ENCODE measurements around the gene SORT1.

SORT1 gene

DNA sequence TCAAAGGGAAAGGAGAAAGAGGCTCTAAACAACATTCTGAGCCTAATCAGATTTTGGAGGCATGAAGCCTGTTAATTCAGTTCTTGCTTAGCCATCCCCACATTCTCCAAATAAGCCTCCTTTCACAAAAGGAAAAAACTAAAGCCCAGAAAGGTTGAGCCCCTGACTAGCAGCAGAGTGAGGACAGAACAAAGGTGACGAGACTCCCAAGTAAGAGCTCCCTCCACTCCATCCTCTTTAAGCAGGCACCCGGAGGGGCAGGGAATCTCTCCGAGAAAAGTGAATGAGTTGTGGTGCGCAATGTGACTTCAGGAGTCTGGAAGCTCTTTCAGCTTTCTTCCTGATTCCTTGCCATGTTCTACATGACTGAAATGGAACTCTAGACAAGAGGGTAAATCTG, 47.5 kb downstream of the SORT1 start:
- in situ Hi-C loops (cut with MboI; ENCODE audit: low pct_unique_long_range_greater_than_20kb, low sequenced_read_pairs, unreplicated experiment) = no loop called here
- TF ChIP-seq, protein P1, sequence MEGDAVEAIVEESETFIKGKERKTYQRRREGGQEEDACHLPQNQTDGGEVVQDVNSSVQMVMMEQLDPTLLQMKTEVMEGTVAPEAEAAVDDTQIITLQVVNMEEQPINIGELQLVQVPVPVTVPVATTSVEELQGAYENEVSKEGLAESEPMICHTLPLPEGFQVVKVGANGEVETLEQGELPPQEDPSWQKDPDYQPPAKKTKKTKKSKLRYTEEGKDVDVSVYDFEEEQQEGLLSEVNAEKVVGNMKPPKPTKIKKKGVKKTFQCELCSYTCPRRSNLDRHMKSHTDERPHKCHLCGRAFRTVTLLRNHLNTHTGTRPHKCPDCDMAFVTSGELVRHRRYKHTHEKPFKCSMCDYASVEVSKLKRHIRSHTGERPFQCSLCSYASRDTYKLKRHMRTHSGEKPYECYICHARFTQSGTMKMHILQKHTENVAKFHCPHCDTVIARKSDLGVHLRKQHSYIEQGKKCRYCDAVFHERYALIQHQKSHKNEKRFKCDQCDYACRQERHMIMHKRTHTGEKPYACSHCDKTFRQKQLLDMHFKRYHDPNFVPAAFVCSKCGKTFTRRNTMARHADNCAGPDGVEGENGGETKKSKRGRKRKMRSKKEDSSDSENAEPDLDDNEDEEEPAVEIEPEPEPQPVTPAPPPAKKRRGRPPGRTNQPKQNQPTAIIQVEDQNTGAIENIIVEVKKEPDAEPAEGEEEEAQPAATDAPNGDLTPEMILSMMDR (IDR thresholded peaks at IDR 0.05; ENCODE audit: extremely low read depth, insufficient read depth, missing control alignments) = no peak
- DNase-seq (ENCODE audit: low spot score) = no peak

GRCh38 chr1:109347511-109347910, 50.2 kb downstream of the SORT1 start:
- DNase-seq (ENCODE audit: low spot score) = no peak
- in situ Hi-C loops (cut with MboI; ENCODE audit: low pct_unique_long_range_greater_than_20kb, low sequenced_read_pairs, unreplicated experiment) = no loop called here
- TF ChIP-seq, protein P1 (IDR thresholded peaks at IDR 0.05; ENCODE audit: extremely low read depth, insufficient read depth, missing control alignments) = no peak

DNA sequence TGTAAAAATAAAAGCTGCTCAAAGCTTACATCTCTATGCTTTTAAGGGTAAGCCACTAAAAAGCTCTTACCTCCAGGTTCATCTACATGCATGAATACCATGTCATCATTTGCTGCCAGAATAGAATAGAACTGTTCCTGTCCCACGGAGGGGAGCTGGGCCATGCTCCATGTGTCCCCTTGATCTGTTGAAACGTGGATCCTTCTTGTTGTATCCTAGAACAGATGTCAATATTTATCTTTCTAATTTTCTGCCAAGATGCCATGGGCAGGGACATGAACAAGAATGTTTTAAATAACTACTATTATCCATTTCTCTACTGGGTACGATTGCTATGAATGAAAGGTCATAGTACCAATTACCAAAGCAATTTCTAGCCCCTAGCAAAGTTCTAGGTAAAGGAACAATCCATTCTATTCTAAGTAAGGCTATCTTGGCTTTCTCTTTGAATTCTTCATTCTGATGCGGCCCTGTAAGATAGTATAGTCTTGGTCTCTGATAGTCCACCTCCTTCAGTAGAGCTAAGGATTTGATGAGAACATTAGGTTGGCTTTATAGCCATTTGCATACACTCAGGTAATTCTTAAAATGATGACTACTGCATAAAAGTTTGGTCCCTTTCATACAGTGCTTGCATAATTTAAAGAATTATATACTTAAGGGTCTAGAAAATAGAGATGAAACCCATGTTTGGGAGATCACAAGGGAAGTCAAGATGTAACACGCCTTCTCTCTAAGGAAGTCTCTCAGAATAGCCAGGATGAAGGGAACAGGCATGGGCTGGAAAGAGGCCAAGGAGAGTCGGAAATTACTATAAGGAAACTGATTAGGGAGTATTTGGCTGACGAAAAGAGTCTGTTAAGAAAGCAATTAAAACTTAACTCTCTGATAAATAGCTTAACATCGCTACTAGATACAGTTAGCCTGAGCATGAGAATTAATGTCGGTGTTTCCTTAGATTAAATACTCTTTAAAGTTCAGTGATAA, 55.5 kb downstream of the SORT1 start:
- in situ Hi-C loops (cut with MboI; ENCODE audit: low pct_unique_long_range_greater_than_20kb, low sequenced_read_pairs, unreplicated experiment) = no loop called here
- no peak for DNase-seq (ENCODE audit: low spot score)
- TF ChIP-seq, protein P1 (IDR thresholded peaks at IDR 0.05; ENCODE audit: extremely low read depth, insufficient read depth, missing control alignments) = no peak

DNA sequence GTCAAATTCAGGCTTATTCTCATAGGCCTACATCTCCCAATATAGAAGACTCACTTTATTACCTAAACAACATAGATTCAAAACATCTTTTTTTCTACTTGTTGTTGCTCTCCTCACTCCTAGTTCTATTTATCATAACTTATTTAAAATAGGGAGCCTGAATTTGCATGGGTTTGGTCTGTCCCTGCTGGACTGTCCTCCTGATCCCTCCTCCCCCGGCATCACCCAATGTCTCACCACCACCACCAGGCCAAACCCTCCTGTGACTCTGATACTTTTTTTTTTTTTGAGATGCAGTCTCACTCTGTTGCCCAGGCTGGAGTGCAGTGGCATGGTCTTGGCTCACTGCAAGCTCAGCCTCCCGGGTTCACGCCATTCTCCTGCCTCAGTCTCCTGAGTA, 59.1 kb downstream of the SORT1 start:
- no peak for DNase-seq (ENCODE audit: low spot score)
- in situ Hi-C loops (cut with MboI; ENCODE audit: low pct_unique_long_range_greater_than_20kb, low sequenced_read_pairs, unreplicated experiment) = no loop called here
- TF ChIP-seq, protein P1 (IDR thresholded peaks at IDR 0.05; ENCODE audit: extremely low read depth, insufficient read depth, missing control alignments) = no peak

- TF ChIP-seq, protein P1 (IDR thresholded peaks at IDR 0.05; ENCODE audit: extremely low read depth, insufficient read depth, missing control alignments) = no peak
- in situ Hi-C loops (cut with MboI; ENCODE audit: low pct_unique_long_range_greater_than_20kb, low sequenced_read_pairs, unreplicated experiment) = no loop called here
Measured at GRCh38 chr1:109338091-109338490, 59.6 kb downstream of the SORT1 start.

GRCh38 chr1:109335091-109335490, 62.6 kb downstream of the SORT1 start:
- TF ChIP-seq, protein P1 (IDR thresholded peaks at IDR 0.05; ENCODE audit: extremely low read depth, insufficient read depth, missing control alignments) = no peak
- in situ Hi-C loops (cut with MboI; ENCODE audit: low pct_unique_long_range_greater_than_20kb, low sequenced_read_pairs, unreplicated experiment) = no loop called here
- no peak for DNase-seq (ENCODE audit: low spot score)

More at GRCh38 chr1:109338091-109338490, 59.6 kb downstream of the SORT1 start:
- DNase-seq (ENCODE audit: low spot score) = no peak
